IMR-90 (cell line): ENCODE data around the gene GALK1. TPM values are rescaled to one million over a fixed set of nuclear protein-coding genes. Genes with fewer than 3 reads are reported as not detected.
"Not testable (repeated sequence)": the region's sequence is repeated elsewhere in the genome, so short reads cannot be mapped to it uniquely, and the experiment has no call there.

Source experiments
- ATAC-seq: fragments of 200-7000 bp; cut with Tn5 transposase; 2 replicates; pipeline ENCODE4 v1.9.1; 2020; ENCODE audit warnings: low read depth, mild to moderate bottlenecking, moderate library complexity
- BruUV-seq: library from RNA; stranded (reverse); fragments of 400-500 nt; replicated peaks from 2 replicates; lab custom pipeline; 2021; lab: Mats Ljungman, UMichigan
- CTCF ChIA-PET: fragments of 300-600 bp; formaldehyde crosslinking; extraction: SDS; loops from one replicate; lab custom pipeline; 2021; ENCODE audit warnings: antibody characterized with exemption; lab: Yijun Ruan, JAX
- POLR2A ChIA-PET: fragments of 300-600 bp; sonication (Branson Sonifier 250); formaldehyde crosslinking; loops from one replicate; lab custom pipeline; 2022; ENCODE audit warnings: antibody characterized with exemption; ENCODE audit not compliant: unreplicated experiment; lab: Charles Lee
- DNase-seq: peaks from one replicate; pipeline ENCODE4 v3.0.0; 2013
- H2AFZ ChIP-seq: replicated peaks from 2 replicates; pipeline ENCODE3; 2013; ENCODE audit warnings: low read length, mild to moderate bottlenecking; ENCODE audit not compliant: poor library complexity
- H2AK5ac ChIP-seq: 2 replicates; pipeline ENCODE4 v1.6.1; 2013; ENCODE audit warnings: low read depth, low read length, inconsistent platforms
- H2AK9ac ChIP-seq: replicated peaks from 2 replicates; pipeline ENCODE3; 2013; ENCODE audit warnings: mild to moderate bottlenecking, low read depth, low read length, moderate library complexity; ENCODE audit not compliant: poor library complexity
- H2BK120ac ChIP-seq: 2 replicates; pipeline ENCODE4 v1.6.1; 2013; ENCODE audit warnings: low read depth, low read length, inconsistent platforms
- H2BK15ac ChIP-seq: 3 replicates; pipeline ENCODE4 v1.6.1; 2013; ENCODE audit warnings: low read depth, low read length, inconsistent platforms
- H2BK20ac ChIP-seq: 2 replicates; pipeline ENCODE4 v1.6.1; 2013; ENCODE audit warnings: low read depth, mild to moderate bottlenecking, inconsistent platforms, low read length, moderate library complexity
- H2BK5ac ChIP-seq: 2 replicates; pipeline ENCODE4 v1.6.1; 2013; ENCODE audit warnings: mild to moderate bottlenecking, low read depth, low read length, inconsistent platforms; ENCODE audit not compliant: poor library complexity, severe bottlenecking
- H3K14ac ChIP-seq: replicated peaks from 2 replicates; pipeline ENCODE4 v1.6.1; 2013; ENCODE audit warnings: low read depth, low read length, inconsistent platforms
- H3K18ac ChIP-seq: 2 replicates; pipeline ENCODE4 v1.6.1; 2013; ENCODE audit warnings: low read depth, low read length, control low read depth
- H3K23ac ChIP-seq: 2 replicates; pipeline ENCODE4 v1.6.1; 2013; ENCODE audit warnings: low read depth, low read length, inconsistent platforms
- H3K27ac ChIP-seq: 2 replicates; pipeline ENCODE4 v1.5.1; 2013; ENCODE audit warnings: mild to moderate bottlenecking, control low read depth, low read length; ENCODE audit not compliant: insufficient read depth
- H3K27me3 ChIP-seq: 2 replicates; pipeline ENCODE4 v1.6.1; 2013; ENCODE audit warnings: low read length; ENCODE audit not compliant: control insufficient read depth, insufficient read depth
- H3K36me3 ChIP-seq: 2 replicates; pipeline ENCODE4 v1.6.1; 2013; ENCODE audit warnings: low read length, mixed read lengths; ENCODE audit not compliant: control insufficient read depth, insufficient read depth
- H3K4ac ChIP-seq: 2 replicates; pipeline ENCODE4 v1.6.1; 2013; ENCODE audit warnings: low read depth, low read length, inconsistent platforms
- H3K4me1 ChIP-seq: 2 replicates; pipeline ENCODE4 v1.6.1; 2013; ENCODE audit warnings: low read length, mixed read lengths; ENCODE audit not compliant: control insufficient read depth, insufficient read depth
- H3K4me2 ChIP-seq: 2 replicates; pipeline ENCODE4 v1.6.1; 2013; ENCODE audit warnings: low read depth, mild to moderate bottlenecking, control low read depth, low read length, moderate library complexity
- H3K4me3 ChIP-seq: 2 replicates; pipeline ENCODE4 v1.5.1; 2013; ENCODE audit warnings: low read depth, mild to moderate bottlenecking, control low read depth, low read length, moderate library complexity; ENCODE audit not compliant: insufficient read depth
- H3K56ac ChIP-seq: 2 replicates; pipeline ENCODE4 v1.6.1; 2013; ENCODE audit warnings: low read length, inconsistent platforms; ENCODE audit not compliant: insufficient read depth; ENCODE audit errors: extremely low read depth
- H3K79me1 ChIP-seq, 2 experiments: 2 replicates each; pipeline ENCODE4 v1.6.1; 2013; ENCODE audit warnings: low read length in 2 of 2, inconsistent platforms in 1 of 2, low read depth in 1 of 2
- H3K9ac ChIP-seq: 2 replicates; pipeline ENCODE4 v1.6.1; 2013; ENCODE audit warnings: low read depth, low read length, control low read depth
- H3K9me1 ChIP-seq: 2 replicates; pipeline ENCODE4 v1.6.1; 2013; ENCODE audit warnings: low read length, inconsistent platforms; ENCODE audit not compliant: insufficient read depth
- H3K9me3 ChIP-seq: 2 replicates; pipeline ENCODE4 v1.6.1; 2013; ENCODE audit warnings: low read length; ENCODE audit not compliant: control insufficient read depth, insufficient read depth
- H4K20me1 ChIP-seq: 2 replicates; pipeline ENCODE4 v1.6.1; 2013; ENCODE audit warnings: low read length, inconsistent platforms; ENCODE audit not compliant: insufficient read depth
- H4K5ac ChIP-seq: 2 replicates; pipeline ENCODE4 v1.6.1; 2013; ENCODE audit warnings: mild to moderate bottlenecking, low read depth, low read length, control low read depth
- H4K8ac ChIP-seq, 2 experiments: 2 replicates each; pipeline ENCODE4 v1.6.1; 2013; ENCODE audit warnings: low read depth in 2 of 2, low read length in 2 of 2, control low read depth in 1 of 2, inconsistent platforms in 1 of 2
- H4K91ac ChIP-seq: 2 replicates; pipeline ENCODE4 v1.6.1; 2013; ENCODE audit warnings: low read depth, low read length, inconsistent platforms; ENCODE audit not compliant: insufficient read depth
- CEBPB ChIP-seq: IDR thresholded peaks from 2 replicates; pipeline ENCODE4 v1.6.1; 2012; ENCODE audit warnings: low read depth, low read length, improper control_type of control experiment
- NFE2L2 ChIP-seq: fragments of 150-350 bp; IDR thresholded peaks from 2 replicates; pipeline ENCODE4 v1.6.1; 2016; ENCODE audit warnings: low read depth, mild to moderate bottlenecking, low read length
- WGBS, 2 experiments: methylation state at CpG; one replicate each; pipeline versions ENCODE4 v1.1.5 to v1.1.7; 2013; ENCODE audit warnings: missing lambda C conversion rate in 2 of 2; ENCODE audit not compliant: insufficient read length in 1 of 2; ENCODE audit errors: extremely low coverage in 2 of 2; 5-methylcytosine and 5-hydroxymethylcytosine counted together
- dilution Hi-C: fragments of 300-500 bp; cut with HindIII; formaldehyde crosslinking; loops from one replicate; pipeline ENCODE4 v1.14.3; 2018; ENCODE audit warnings: low sequenced_read_pairs; ENCODE audit not compliant: unreplicated experiment
- in situ Hi-C: fragments of 300-500 bp; cut with MboI; formaldehyde crosslinking; loops from 3 replicates; pipeline ENCODE4 v1.14.3; 2019; ENCODE audit warnings: low sequenced_read_pairs, inconsistent platforms, mixed read lengths
- intact Hi-C: fragments of 100-400 bp; cut with micrococcal nuclease; formaldehyde crosslinking; loops from 2 replicates; pipeline ENCODE4 v1.10.0; 2022
- polyA plus RNA-seq, 3 experiments: library from polyadenylated mRNA; depleted of rRNA; stranded (reverse); fragments of >200 nt; gene quantifications; 2 replicates each; pipeline ENCODE4 v1.2.3, GENCODE V29; 2012; ENCODE audit warnings: low replicate concordance in 1 of 3
- total RNA-seq: library from RNA; depleted of rRNA; stranded (reverse); fragments of >200 nt; gene quantifications from 2 replicates; pipeline ENCODE4 v1.2.3, GENCODE V29; 2012
- TF ChIP-seq, protein P1 (sequence below): conservative IDR thresholded peaks from 2 replicates; pipeline ENCODE4 v1.5.1; 2012; ENCODE audit warnings: mild to moderate bottlenecking, low read depth, low read length, improper control_type of control experiment

GALK1 gene
- total and polyA plus RNA-seq, 2 of the 4 experiments (the other 2 are of a cell fraction): 19.9 to 21.9 TPM

DNA sequence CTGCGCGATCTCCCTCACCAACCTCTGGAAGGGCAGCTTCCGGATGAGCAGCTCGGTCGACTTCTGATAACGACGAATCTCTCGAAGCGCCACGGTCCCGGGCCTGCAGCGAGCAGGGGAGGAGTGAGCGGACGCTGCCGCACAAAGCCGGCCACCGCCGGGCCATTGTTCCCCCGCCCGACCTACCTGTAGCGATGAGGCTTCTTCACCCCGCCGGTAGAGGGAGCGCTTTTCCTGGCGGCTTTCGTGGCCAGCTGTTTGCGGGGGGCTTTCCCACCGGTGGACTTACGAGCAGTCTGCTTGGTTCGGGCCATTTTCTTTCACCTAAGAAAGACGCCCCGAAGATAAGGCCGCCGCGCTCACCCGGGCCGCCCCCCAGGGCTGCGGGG, 13.9 kb upstream of the GALK1 start:
- no peak for TF ChIP-seq CEBPB
- TF ChIP-seq, protein P1, sequence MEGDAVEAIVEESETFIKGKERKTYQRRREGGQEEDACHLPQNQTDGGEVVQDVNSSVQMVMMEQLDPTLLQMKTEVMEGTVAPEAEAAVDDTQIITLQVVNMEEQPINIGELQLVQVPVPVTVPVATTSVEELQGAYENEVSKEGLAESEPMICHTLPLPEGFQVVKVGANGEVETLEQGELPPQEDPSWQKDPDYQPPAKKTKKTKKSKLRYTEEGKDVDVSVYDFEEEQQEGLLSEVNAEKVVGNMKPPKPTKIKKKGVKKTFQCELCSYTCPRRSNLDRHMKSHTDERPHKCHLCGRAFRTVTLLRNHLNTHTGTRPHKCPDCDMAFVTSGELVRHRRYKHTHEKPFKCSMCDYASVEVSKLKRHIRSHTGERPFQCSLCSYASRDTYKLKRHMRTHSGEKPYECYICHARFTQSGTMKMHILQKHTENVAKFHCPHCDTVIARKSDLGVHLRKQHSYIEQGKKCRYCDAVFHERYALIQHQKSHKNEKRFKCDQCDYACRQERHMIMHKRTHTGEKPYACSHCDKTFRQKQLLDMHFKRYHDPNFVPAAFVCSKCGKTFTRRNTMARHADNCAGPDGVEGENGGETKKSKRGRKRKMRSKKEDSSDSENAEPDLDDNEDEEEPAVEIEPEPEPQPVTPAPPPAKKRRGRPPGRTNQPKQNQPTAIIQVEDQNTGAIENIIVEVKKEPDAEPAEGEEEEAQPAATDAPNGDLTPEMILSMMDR: peak; percentile 40
- TF ChIP-seq NFE2L2: no peak
- H3K14ac ChIP-seq: peak overlapping the region; percentile 61; the same call in 1 of the 2 replicates
- H3K9me1 ChIP-seq: peaks cover 17% of the 10 kb centered on the region
- peaks cover 11 to 37% of the 10 kb centered on the region in 2 experiments for H3K79me1 ChIP-seq
- H4K8ac ChIP-seq: no peak overlapping the region
- peaks cover 23% of the 10 kb centered on the region for H3K36me3 ChIP-seq
- peak overlapping the region; percentile 82 for H2AFZ ChIP-seq
- no peak overlapping the region; the same call in 1 of the 2 replicates for H3K18ac ChIP-seq
- H2AK9ac ChIP-seq: peak overlapping the region; percentile 70
- peak overlapping the region; percentile 62 for H3K4me3 ChIP-seq
- no peaks in the 10 kb centered on the region for H3K9me3 ChIP-seq
- no peaks in the 10 kb centered on the region for H3K27me3 ChIP-seq
- dilution Hi-C loops (no loop called here), intact Hi-C loops (no loop called here), in situ Hi-C loops (no loop called here)
- no peak overlapping the region for H4K5ac ChIP-seq
- no peak overlapping the region for H2BK20ac ChIP-seq
- 0 out of 2 replicates have a peak overlapping the region, but pooled peaks have one; percentile 5 for H4K91ac ChIP-seq
- peak overlapping the region; percentile 86 for H3K27ac ChIP-seq
- ChIA-PET POLR2A (no interaction called here), CTCF (interaction anchor here (1.8 kb wide), 1 partner anchor 13 kb away, joined by 5 read pairs; the partner anchor contains the start of gene GALK1)
- H2AK5ac ChIP-seq: 0 out of 2 replicates have a peak overlapping the region, but pooled peaks have one; percentile 43
- BruUV-seq: no TSS peak
- H2BK15ac ChIP-seq: no peak overlapping the region
- H3K4me2 ChIP-seq: peak overlapping the region; percentile 86
- ATAC-seq (no peak; the same call in 1 of the 2 replicates), DNase-seq (peak; percentile 35)
- no peak overlapping the region; the same call in none of the 2 replicates for H3K56ac ChIP-seq
- H3K9ac ChIP-seq: peak overlapping the region; percentile 80
- H4K20me1 ChIP-seq: peaks cover 55% of the 10 kb centered on the region
- 1% methylated on average over 26 of the region's 38 CpGs; no CpG with 5 or more reads in 1 of the 2 experiments for WGBS, 2 experiments
- H3K23ac ChIP-seq: peak overlapping the region; percentile 31; the same call in 1 of the 2 replicates
- peaks cover 3% of the 10 kb centered on the region for H3K4me1 ChIP-seq
- peak overlapping the region; percentile 21 for H2BK5ac ChIP-seq
- H3K4ac ChIP-seq: peak overlapping the region; percentile 3; the same call in 1 of the 2 replicates
- H2BK120ac ChIP-seq: no peak overlapping the region

DNA sequence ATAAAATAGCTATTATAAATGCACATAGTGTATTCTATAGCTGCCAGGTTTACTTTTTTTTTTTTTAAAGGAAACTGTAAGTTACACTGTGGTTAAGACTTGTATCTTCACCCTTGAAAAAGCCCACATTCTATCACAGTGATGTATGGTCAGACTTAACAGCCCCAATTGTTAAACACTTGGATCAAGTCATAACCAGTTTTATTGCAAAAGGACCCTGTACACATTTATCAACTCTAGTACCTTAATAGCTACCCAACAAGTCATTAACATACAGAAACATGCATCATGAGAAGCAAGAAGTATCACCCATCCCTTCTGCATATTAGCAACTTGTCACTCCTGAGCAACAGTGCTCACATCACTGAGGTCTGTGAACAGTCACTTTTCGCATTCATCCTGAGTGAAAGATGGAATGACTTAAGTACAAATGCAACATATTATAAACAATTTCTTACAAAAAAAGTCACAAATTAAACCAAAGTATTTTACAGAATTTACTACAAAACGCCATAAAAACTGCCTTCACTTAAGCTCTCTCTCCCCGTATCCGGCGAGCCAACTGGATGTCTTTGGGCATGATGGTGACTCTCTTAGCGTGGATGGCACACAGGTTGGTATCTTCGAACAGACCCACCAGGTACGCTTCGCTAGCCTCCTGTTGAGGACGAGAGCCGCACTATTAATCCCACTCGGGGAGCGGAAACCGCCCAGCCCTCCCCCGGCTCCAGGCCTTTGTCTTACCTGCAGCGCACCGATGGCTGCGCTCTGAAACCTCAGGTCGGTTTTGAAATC, 13.3 kb upstream of the GALK1 start:
- intact Hi-C loops: not testable (repeated sequence)

More for the DNA sequence above, 13.3 kb upstream of the GALK1 start:
- H3K18ac ChIP-seq, H3K4me1 ChIP-seq, H4K8ac ChIP-seq, H2BK20ac ChIP-seq, H2BK120ac ChIP-seq, H2AK5ac ChIP-seq, H2AFZ ChIP-seq, H3K56ac ChIP-seq, H3K27me3 ChIP-seq, in situ Hi-C loops, DNase-seq, H2BK5ac ChIP-seq, ATAC-seq, H4K5ac ChIP-seq, H2BK15ac ChIP-seq, dilution Hi-C loops, H3K9me3 ChIP-seq: not testable (repeated sequence)
- Histone ChIP-seq H3K9me1 (peaks cover 15% of the 10 kb centered on the region), H3K36me3 (peaks cover 23% of the 10 kb centered on the region), H3K4me2 (peak overlapping the region; percentile 86), H3K79me1 (peaks cover 10 to 35% of the 10 kb centered on the region in 2 experiments), H3K4ac (peak overlapping the region; percentile 3; the same call in 1 of the 2 replicates), H2AK9ac (peak overlapping the region; percentile 70), H3K4me3 (peak overlapping the region; percentile 62), H4K20me1 (peaks cover 55% of the 10 kb centered on the region), H4K91ac (0 out of 2 replicates have a peak overlapping the region, but pooled peaks have one; percentile 5), H3K14ac (peak overlapping the region; percentile 33; the same call in 1 of the 2 replicates), H3K23ac (peak overlapping the region; percentile 58; the same call in 1 of the 2 replicates), H3K27ac (peak overlapping the region; percentile 86; the same call in 1 of the 2 replicates), H3K9ac (peak overlapping the region; percentile 80)
- POLR2A ChIA-PET: interaction anchor here (0.7 kb wide), 1 partner anchor 36 kb away, joined by 3 read pairs; no protein-coding TSS in a partner anchor
- TSS peak; percentile 66 for BruUV-seq
- CTCF ChIA-PET: interaction anchor here (0.6 to 1.8 kb wide), 2 partner anchors 13 to 398 kb away, joined by 3 to 5 read pairs; partner anchors contain the start of gene GALK1
- WGBS, 2 experiments: 0% methylated on average over 14 of the region's 19 CpGs; no CpG with 5 or more reads in 1 of the 2 experiments
